ENCODE results near the gene SMKR1.
"Not testable (repeated sequence)": the region's sequence is repeated elsewhere in the genome, so short reads cannot be mapped to it uniquely, and the experiment has no call there.

The SMKR1 gene

DNA sequence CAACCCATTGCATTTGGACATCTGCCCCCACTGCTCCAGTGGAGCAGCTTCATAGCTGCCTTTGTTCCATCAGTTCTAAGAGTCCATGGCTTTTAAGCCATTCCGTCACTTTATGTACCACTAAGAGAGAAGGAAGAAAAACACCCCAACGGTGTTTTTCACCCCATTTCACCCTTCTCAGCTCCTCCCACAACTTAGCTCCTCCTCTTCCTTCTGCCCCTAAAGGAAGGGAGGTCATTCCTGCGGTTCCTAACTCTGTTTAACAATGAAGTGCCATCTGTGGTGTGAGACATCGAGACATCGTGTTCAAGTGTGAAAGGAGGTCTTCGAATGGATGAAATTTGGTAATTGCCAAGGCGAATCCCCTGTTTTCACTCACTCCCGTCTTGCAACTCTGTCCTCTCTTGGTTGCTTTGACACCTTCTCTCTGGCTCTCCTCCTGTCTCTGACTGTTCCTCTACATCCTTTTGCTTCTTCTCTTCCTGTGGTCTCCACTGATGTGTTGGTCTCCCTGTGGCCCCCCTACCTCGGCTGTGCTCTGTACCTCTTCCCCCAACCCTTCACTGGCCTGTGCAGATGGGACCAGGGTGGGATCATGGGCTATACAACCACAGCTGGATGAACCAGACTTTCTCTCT is 23.0 kb downstream of the SMKR1 start:
- Histone ChIP-seq H3K4me1 (no peaks in the 10 kb centered on the region), H3K9me3 (ENCODE audit: control insufficient read depth, low read length) (no peaks in the 10 kb centered on the region), H3K4me3 (ENCODE audit: low read depth, low read length) (no peak overlapping the region), H3K36me3 (ENCODE audit: control insufficient read depth, insufficient read depth, low read length) (no peaks in the 10 kb centered on the region), H3K4me2 (ENCODE audit: low read length) (no peak overlapping the region), H3K79me2 (no peaks in the 10 kb centered on the region), H3K27me3 (ENCODE audit: control insufficient read depth, insufficient read depth, low read length) (no peaks in the 10 kb centered on the region), H2AFZ (no peak overlapping the region), H3K27ac (no peak overlapping the region), H3K9ac (no peak overlapping the region)
- TF ChIP-seq, protein P1, sequence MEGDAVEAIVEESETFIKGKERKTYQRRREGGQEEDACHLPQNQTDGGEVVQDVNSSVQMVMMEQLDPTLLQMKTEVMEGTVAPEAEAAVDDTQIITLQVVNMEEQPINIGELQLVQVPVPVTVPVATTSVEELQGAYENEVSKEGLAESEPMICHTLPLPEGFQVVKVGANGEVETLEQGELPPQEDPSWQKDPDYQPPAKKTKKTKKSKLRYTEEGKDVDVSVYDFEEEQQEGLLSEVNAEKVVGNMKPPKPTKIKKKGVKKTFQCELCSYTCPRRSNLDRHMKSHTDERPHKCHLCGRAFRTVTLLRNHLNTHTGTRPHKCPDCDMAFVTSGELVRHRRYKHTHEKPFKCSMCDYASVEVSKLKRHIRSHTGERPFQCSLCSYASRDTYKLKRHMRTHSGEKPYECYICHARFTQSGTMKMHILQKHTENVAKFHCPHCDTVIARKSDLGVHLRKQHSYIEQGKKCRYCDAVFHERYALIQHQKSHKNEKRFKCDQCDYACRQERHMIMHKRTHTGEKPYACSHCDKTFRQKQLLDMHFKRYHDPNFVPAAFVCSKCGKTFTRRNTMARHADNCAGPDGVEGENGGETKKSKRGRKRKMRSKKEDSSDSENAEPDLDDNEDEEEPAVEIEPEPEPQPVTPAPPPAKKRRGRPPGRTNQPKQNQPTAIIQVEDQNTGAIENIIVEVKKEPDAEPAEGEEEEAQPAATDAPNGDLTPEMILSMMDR (IDR thresholded peaks at IDR 0.05), result no peak

DNA sequence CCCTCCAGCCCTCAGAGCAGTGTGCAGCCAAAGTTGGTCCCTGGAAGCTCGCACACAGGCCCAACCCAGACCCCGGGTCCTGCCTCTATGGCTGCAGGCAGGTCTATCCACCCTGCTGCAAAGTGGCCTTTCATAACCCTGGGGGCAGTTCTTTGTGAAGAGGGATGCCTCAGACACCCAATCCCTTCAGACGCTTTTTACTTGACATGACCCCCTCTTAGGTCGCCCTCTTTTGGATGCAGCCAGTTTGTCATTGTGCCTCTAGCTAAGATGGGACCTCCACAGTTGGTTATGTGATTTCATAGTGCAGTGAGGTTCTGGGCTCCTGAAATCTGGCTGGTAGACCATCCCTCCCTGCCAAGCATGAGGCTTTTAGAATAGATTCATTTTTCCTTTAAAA is 27.3 kb downstream of the SMKR1 start:
- Histone ChIP-seq H3K36me3 (ENCODE audit: control insufficient read depth, insufficient read depth, low read length) (no peaks in the 10 kb centered on the region), H3K79me2 (no peaks in the 10 kb centered on the region)

GRCh38 chr7:129530795-129531391 is 28.6 kb downstream of the SMKR1 start:
- no peaks in the 10 kb centered on the region for H3K4me1 ChIP-seq
- no peaks in the 10 kb centered on the region for H3K36me3 ChIP-seq (ENCODE audit: control insufficient read depth, insufficient read depth, low read length)
- no peaks in the 10 kb centered on the region for H3K27me3 ChIP-seq (ENCODE audit: control insufficient read depth, insufficient read depth, low read length)
- TF ChIP-seq, protein P1 (IDR thresholded peaks at IDR 0.05), result no peak
- no peak overlapping the region for H3K4me2 ChIP-seq (ENCODE audit: low read length)
- no peak overlapping the region for H3K27ac ChIP-seq
- H3K79me2 ChIP-seq, result no peaks in the 10 kb centered on the region
- H3K9ac ChIP-seq, result no peak overlapping the region
- no peak overlapping the region for H3K4me3 ChIP-seq (ENCODE audit: low read depth, low read length)
- no peaks in the 10 kb centered on the region for H3K9me3 ChIP-seq (ENCODE audit: control insufficient read depth, low read length)
- H2AFZ ChIP-seq, result no peak overlapping the region

More for the DNA sequence above, 27.3 kb downstream of the SMKR1 start:
- Histone ChIP-seq H3K27me3 (ENCODE audit: control insufficient read depth, insufficient read depth, low read length) (no peaks in the 10 kb centered on the region), H3K4me3 (ENCODE audit: low read depth, low read length) (no peak overlapping the region), H2AFZ (no peak overlapping the region), H3K9me3 (ENCODE audit: control insufficient read depth, low read length) (no peaks in the 10 kb centered on the region), H3K9ac (no peak overlapping the region), H3K4me2 (ENCODE audit: low read length) (no peak overlapping the region), H3K4me1 (no peaks in the 10 kb centered on the region), H3K27ac (no peak overlapping the region)
- TF ChIP-seq, protein P1 (IDR thresholded peaks at IDR 0.05), result no peak

GRCh38 chr7:129531721-129532120 is 29.4 kb downstream of the SMKR1 start:
- H3K36me3 ChIP-seq (ENCODE audit: control insufficient read depth, insufficient read depth, low read length), result no peaks in the 10 kb centered on the region
- H3K27me3 ChIP-seq (ENCODE audit: control insufficient read depth, insufficient read depth, low read length), result no peaks in the 10 kb centered on the region
- H3K79me2 ChIP-seq, result no peaks in the 10 kb centered on the region
- no peak overlapping the region for H2AFZ ChIP-seq
- no peak overlapping the region for H3K4me2 ChIP-seq (ENCODE audit: low read length)
- no peaks in the 10 kb centered on the region for H3K9me3 ChIP-seq (ENCODE audit: control insufficient read depth, low read length)
- H3K4me3 ChIP-seq (ENCODE audit: low read depth, low read length), result no peak overlapping the region
- H3K9ac ChIP-seq, result no peak overlapping the region
- no peaks in the 10 kb centered on the region for H3K4me1 ChIP-seq
- no peak overlapping the region for H3K27ac ChIP-seq
- TF ChIP-seq, protein P1 (IDR thresholded peaks at IDR 0.05), result no peak

DNA sequence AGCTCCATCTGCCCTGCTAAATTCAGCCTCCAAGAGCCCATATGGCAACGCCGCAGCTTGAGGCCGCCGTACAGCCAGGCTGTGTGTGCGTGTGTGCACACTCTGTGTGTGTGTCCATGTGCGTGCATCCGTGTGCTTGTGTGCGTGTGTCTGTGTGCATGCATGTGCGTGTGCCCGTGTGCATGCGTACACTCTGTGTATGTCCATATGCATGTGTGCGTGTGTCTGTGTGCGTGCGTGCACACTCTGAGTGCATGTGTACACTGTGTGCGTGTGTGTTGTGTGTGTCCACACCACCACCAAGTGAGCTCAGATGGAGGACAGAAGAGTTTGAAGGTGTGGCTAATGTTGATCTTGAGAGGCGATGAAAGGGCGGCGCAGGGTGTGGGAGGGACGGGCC is 30.0 kb downstream of the SMKR1 start:
- TF ChIP-seq, protein P1 (IDR thresholded peaks at IDR 0.05), result no peak
- no peak overlapping the region for H3K27ac ChIP-seq

DNA sequence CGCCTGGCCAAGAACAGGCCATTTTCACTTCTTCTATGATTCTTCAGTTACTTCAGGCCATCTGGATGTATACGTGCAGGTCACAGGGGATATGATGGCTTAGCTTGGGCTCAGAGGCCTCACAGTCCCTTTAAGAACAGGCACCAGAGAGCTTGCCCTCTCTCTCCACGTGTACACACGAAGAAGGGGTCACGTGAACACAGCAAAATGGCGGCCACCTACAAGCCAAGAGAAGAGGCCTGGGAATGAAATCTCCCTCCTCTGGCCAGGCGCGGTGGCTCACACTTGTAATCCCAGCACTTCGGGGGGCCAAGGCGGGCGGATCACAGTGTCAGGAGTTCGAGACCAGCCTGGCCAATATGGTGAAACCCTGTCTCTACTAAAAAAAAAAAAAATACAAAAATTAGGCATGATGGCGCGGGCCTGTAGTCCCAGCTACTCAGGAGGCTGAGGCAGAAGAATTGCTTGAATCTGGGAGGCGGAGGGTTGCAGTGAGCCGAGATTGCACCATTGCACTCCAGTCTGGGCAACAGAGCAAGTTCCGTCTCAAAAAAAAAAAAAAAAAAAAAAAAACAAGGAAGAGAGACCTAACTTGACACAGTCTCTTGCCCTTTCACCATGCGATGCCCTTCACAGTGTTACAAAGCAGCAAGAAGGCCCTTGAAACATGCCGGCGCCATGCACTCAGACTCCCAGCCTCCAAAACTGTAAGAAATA is 32.4 kb downstream of the SMKR1 start:
- not testable (repeated sequence) for H3K4me2 ChIP-seq (ENCODE audit: low read length); H3K27ac ChIP-seq

More for the DNA sequence above, 30.0 kb downstream of the SMKR1 start:
- H3K27me3 ChIP-seq (ENCODE audit: control insufficient read depth, insufficient read depth, low read length), result no peaks in the 10 kb centered on the region
- no peak overlapping the region for H3K4me2 ChIP-seq (ENCODE audit: low read length)
- no peaks in the 10 kb centered on the region for H3K79me2 ChIP-seq
- no peak overlapping the region for H3K9ac ChIP-seq
- H3K9me3 ChIP-seq (ENCODE audit: control insufficient read depth, low read length), result no peaks in the 10 kb centered on the region
- H2AFZ ChIP-seq, result no peak overlapping the region
- no peaks in the 10 kb centered on the region for H3K4me1 ChIP-seq
- no peaks in the 10 kb centered on the region for H3K36me3 ChIP-seq (ENCODE audit: control insufficient read depth, insufficient read depth, low read length)
- H3K4me3 ChIP-seq (ENCODE audit: low read depth, low read length), result no peak overlapping the region

More for the DNA sequence above, 32.4 kb downstream of the SMKR1 start:
- H3K4me1 ChIP-seq; H3K4me3 ChIP-seq (ENCODE audit: low read depth, low read length); H3K9ac ChIP-seq; H3K9me3 ChIP-seq (ENCODE audit: control insufficient read depth, low read length); H3K36me3 ChIP-seq (ENCODE audit: control insufficient read depth, insufficient read depth, low read length); H2AFZ ChIP-seq; H3K27me3 ChIP-seq (ENCODE audit: control insufficient read depth, insufficient read depth, low read length); H3K79me2 ChIP-seq: not testable (repeated sequence)

Data from parathyroid adenoma (tissue), 2 donors.